SJSA1 (cell line): ENCODE data around the gene CEP55. TPM values are rescaled to one million over a fixed set of nuclear protein-coding genes. Genes with fewer than 3 reads are reported as not detected.
"Not testable (repeated sequence)": the region's sequence is repeated elsewhere in the genome, so short reads cannot be mapped to it uniquely, and the experiment has no call there.

Source experiments
- DNase-seq, 2 experiments: peaks; one replicate each; pipeline ENCODE4 v3.0.0-alpha.2; 2015 to 2020; ENCODE audit warnings: low spot score in 2 of 2, low read depth in 1 of 2
- H3K27ac ChIP-seq: fragments of 250-450 bp; sonication (Bioruptor Pico); 2 replicates; pipeline ENCODE4 v1.5.1; 2020; ENCODE audit warnings: mild to moderate bottlenecking, moderate library complexity
- H3K27me3 ChIP-seq: fragments of 250-450 bp; sonication (Bioruptor Pico); replicated peaks from 2 replicates; pipeline ENCODE4 v1.5.1; 2020; ENCODE audit warnings: mild to moderate bottlenecking, moderate library complexity
- H3K36me3 ChIP-seq: fragments of 250-450 bp; sonication (Bioruptor Pico); 2 replicates; pipeline ENCODE4 v1.5.1; 2020; ENCODE audit warnings: mild to moderate bottlenecking
- H3K4me1 ChIP-seq: fragments of 250-450 bp; sonication (Bioruptor Pico); replicated peaks from 2 replicates; pipeline ENCODE4 v1.6.1; 2021; ENCODE audit warnings: mild to moderate bottlenecking
- H3K4me3 ChIP-seq: fragments of 250-450 bp; sonication (Bioruptor Pico); 2 replicates; pipeline ENCODE4 v1.5.1; 2020; ENCODE audit warnings: mild to moderate bottlenecking
- H3K9me3 ChIP-seq: fragments of 250-450 bp; sonication (Bioruptor Pico); replicated peaks from 2 replicates; pipeline ENCODE4 v1.5.1; 2020; ENCODE audit warnings: mild to moderate bottlenecking
- total RNA-seq: library from RNA; depleted of rRNA; stranded (reverse); fragments of >200 nt; shearing (Covaris generic); gene quantifications from 2 replicates; pipeline ENCODE4 v1.2.3, GENCODE V29; 2014

CEP55 gene
- total RNA-seq, 1 experiment from 2014 or later: 198 TPM

- H3K4me1 ChIP-seq: no peaks in the 10 kb centered on the region
- DNase-seq: no peak
- no peak overlapping the region for H3K4me3 ChIP-seq
- H3K27ac ChIP-seq: no peak overlapping the region
- no peaks in the 10 kb centered on the region for H3K27me3 ChIP-seq
- no peaks in the 10 kb centered on the region for H3K9me3 ChIP-seq
- H3K36me3 ChIP-seq: peaks cover 93% of the 10 kb centered on the region
These were observed 8.7 kb downstream of the CEP55 start for GRCh38 chr10:93505075-93505474.

DNA sequence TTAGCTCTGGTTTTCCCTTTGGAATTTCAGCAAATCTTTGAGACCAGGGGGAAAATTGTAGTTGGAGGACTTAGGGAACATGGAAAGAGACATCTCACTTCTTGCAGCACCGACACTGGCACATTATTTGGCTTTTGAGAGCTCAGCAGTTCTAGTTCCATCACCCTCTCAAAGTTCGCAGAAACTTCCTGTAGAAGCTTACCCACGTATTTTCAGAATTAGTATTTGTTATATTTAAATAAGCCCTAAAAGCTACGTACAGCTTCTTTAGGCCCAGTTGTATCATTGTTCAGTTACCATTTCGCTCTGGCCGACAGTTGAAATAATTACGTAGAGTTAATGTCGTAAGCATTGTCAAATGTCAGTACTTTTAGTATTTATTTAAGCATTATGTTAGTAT is 13.4 kb downstream of the CEP55 start:
- Histone ChIP-seq H3K36me3 (peaks cover 92% of the 10 kb centered on the region), H3K4me1 (no peaks in the 10 kb centered on the region), H3K27ac (no peak overlapping the region), H3K9me3 (no peaks in the 10 kb centered on the region), H3K27me3 (no peaks in the 10 kb centered on the region), H3K4me3 (no peak overlapping the region)
- DNase-seq: no peak

- DNase-seq: no peak
- no peaks in the 10 kb centered on the region for H3K4me1 ChIP-seq
- peaks cover 93% of the 10 kb centered on the region for H3K36me3 ChIP-seq
- no peak overlapping the region for H3K4me3 ChIP-seq
- no peaks in the 10 kb centered on the region for H3K9me3 ChIP-seq
- no peaks in the 10 kb centered on the region for H3K27me3 ChIP-seq
- H3K27ac ChIP-seq: no peak overlapping the region
These were observed 16.2 kb downstream of the CEP55 start for GRCh38 chr10:93512565-93512964.

- peaks cover 93% of the 10 kb centered on the region for H3K36me3 ChIP-seq
- H3K27ac ChIP-seq: no peak overlapping the region
- H3K9me3 ChIP-seq: no peaks in the 10 kb centered on the region
These were observed 16.7 kb downstream of the CEP55 start for GRCh38 chr10:93513091-93513490.

DNA sequence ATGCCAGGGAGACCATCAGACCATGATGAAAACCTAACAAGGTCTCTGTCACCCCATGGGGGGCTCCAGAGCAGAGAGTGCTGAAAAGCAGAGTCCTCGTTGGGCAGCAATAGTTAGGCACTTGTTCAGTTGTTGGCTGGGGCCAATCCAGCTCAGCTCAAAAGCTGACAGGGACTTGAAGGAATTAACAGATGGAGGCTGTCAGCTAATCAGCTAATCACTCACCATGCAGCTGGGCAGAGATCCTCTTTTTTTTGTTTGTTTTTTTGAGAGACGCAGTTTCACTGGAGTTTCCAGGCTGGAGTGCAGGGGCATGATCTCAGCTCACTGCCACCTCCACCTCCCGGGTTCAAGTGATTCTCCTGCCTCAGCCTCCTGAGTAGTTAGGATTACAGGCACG is 18.1 kb downstream of the CEP55 start:
- H3K4me1 ChIP-seq: no peaks in the 10 kb centered on the region
- no peaks in the 10 kb centered on the region for H3K27me3 ChIP-seq
- no peak overlapping the region for H3K27ac ChIP-seq
- H3K9me3 ChIP-seq: no peaks in the 10 kb centered on the region
- no peak for DNase-seq
- no peak overlapping the region for H3K4me3 ChIP-seq
- peaks cover 94% of the 10 kb centered on the region for H3K36me3 ChIP-seq

More at GRCh38 chr10:93513091-93513490, 16.7 kb downstream of the CEP55 start:
- no peaks in the 10 kb centered on the region for H3K27me3 ChIP-seq
- H3K4me3 ChIP-seq: no peak overlapping the region
- DNase-seq: no peak
- no peaks in the 10 kb centered on the region for H3K4me1 ChIP-seq

DNA sequence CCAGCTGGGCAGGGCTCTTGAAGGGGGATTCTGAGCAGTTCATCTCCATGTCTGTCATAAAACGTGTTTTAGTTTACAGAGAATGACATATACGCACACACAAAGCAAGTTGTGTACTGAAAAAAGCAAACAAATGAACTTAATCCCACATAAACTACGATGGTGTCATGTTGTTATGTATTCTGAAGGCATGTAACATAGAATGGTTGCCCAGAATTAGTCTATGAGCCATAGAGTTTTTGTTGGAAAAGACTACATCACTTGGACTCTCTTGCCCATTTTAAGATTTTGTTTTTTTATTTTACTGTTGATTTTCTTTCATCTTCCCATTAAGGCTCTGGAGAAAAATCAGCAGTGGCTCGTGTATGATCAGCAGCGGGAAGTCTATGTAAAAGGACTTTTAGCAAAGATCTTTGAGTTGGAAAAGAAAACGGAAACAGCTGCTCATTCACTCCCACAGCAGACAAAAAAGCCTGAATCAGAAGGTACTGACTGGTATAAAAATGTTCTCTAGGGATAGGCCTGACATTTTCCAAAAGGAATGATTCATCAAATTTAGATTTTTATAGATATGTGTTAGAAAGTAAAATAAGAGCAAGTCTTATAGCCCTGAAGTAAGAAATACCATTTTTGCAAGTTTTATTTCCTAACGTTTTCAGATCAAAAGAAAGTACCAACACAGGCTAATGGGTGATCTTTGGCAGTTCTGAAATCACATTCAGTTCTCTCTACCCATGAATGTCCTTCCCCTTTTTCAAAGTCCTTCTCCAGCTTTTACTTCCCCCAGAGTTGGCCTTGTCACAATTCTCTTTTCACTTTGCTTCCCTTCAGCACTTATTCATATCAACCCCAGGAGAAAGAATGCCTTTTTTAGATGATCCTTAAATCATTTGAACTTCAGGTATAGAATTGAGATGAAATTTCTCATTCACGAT is 18.9 kb downstream of the CEP55 start:
- H3K27ac ChIP-seq: no peak overlapping the region
- H3K4me3 ChIP-seq: no peak overlapping the region
- no peaks in the 10 kb centered on the region for H3K27me3 ChIP-seq
- no peaks in the 10 kb centered on the region for H3K9me3 ChIP-seq
- no peak for DNase-seq
- H3K36me3 ChIP-seq: peaks cover 94% of the 10 kb centered on the region
- H3K4me1 ChIP-seq: no peaks in the 10 kb centered on the region

GRCh38 chr10:93516006-93516380 is 19.6 kb downstream of the CEP55 start:
- no peak overlapping the region for H3K27ac ChIP-seq
- H3K36me3 ChIP-seq: peaks cover 95% of the 10 kb centered on the region
- no peaks in the 10 kb centered on the region for H3K9me3 ChIP-seq
- no peaks in the 10 kb centered on the region for H3K4me1 ChIP-seq
- no peak overlapping the region for H3K4me3 ChIP-seq
- H3K27me3 ChIP-seq: no peaks in the 10 kb centered on the region
- DNase-seq: no peak

DNA sequence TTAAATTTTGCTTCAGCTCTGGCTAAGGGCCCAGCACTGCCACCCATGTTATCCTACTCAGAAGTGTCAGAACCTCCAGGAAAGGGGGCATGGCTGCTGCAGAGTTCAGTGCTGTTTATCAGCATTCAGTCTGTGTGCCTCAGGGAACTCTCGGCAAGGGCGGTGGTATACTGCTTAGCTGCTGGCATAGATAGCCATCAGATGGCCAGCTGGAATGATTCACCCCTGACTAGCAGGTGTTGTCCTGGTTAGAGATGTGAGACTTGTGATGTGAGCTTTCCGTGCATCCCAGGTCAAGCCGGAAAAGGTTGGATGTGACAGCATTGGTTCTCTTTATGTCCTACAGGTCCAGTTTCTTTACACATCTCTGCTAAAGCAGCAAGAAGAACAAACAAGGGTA is 22.1 kb downstream of the CEP55 start:
- no peak for DNase-seq
- H3K9me3 ChIP-seq: no peaks in the 10 kb centered on the region
- H3K27ac ChIP-seq: no peak overlapping the region
- H3K4me1 ChIP-seq: no peaks in the 10 kb centered on the region
- H3K36me3 ChIP-seq: peaks cover 99% of the 10 kb centered on the region
- H3K27me3 ChIP-seq: no peaks in the 10 kb centered on the region
- H3K4me3 ChIP-seq: no peak overlapping the region

GRCh38 chr10:93535293-93535692 is 38.9 kb downstream of the CEP55 start:
- Histone ChIP-seq H3K9me3 (no peaks in the 10 kb centered on the region), H3K4me1 (no peaks in the 10 kb centered on the region), H3K4me3 (no peak overlapping the region), H3K36me3 (0 out of 2 replicates have a peak, but pooled peaks cover under 1% of the 10 kb centered on the region), H3K27me3 (no peaks in the 10 kb centered on the region), H3K27ac (no peak overlapping the region)
- no peak for DNase-seq

DNA sequence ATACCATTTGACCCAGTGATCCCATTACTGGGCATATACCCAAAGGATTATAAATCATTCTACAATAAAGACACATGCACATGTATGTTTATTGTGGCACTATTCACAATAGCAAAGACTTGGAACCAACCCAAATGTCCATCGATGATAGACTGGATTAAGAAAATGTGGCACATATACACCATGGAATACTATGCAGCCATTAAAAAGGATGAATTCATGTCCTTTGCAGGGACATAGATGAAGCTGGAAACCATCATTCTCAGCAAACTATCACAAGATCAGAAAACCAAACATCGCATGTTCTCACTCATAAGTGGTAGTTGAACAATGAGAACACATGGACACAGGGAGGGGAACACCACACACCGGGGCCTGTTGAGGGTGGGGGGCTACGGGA is 44.5 kb downstream of the CEP55 start:
- H3K4me1 ChIP-seq, H3K4me3 ChIP-seq, H3K36me3 ChIP-seq, DNase-seq, H3K27ac ChIP-seq, H3K27me3 ChIP-seq, H3K9me3 ChIP-seq: not testable (repeated sequence)

DNA sequence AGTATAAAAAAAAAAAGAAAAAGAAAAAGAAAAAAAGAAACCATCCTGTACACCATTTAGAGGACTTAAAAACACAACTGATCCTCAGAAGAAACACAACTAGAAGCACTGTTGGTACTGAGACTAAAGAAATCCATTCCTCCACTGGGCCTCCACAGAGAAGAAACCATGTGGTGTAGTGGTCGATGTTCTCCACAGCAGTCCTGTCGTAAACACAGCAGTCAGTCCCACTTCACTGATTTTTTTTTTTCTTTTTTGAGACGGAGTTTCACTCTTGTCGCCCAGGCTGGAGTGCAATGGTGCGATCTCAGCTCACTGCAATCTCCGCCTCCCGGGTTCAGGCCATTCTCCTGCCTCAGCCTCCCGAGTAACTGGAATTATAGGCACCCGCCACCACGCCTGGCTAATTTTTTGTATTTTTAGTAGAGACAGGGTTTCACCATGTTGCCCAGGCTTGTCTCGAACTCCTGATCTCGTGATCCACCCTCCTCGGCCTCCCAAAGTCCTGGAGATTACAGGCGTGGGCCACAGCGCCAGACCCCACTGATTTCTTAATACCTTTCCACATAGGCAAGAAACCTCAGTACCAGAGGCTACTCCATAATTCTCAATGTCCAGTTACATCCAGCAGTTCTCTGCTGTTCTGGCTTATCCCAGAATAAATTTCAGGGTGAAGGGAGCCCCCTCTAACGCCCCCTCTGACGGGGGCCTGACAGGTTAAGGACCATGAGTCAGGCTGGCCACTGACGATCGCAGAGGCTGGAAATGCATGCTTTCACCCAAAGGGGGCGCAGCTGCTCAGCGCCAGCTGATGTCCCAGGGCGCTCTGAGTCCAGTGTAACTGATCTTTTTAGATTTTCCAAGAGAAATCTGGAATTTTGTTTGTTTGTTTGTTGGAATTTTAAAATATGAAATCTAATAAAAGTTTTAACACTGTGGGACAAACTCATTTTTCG is 45.3 kb downstream of the CEP55 start:
- Histone ChIP-seq H3K4me3 (no peak overlapping the region), H3K9me3 (no peaks in the 10 kb centered on the region), H3K27me3 (no peaks in the 10 kb centered on the region), H3K4me1 (no peaks in the 10 kb centered on the region; the same call in none of the 2 replicates), H3K36me3 (no peaks in the 10 kb centered on the region), H3K27ac (no peak overlapping the region)
- peak in 1 of 2 experiments; percentile 32 for DNase-seq

DNA sequence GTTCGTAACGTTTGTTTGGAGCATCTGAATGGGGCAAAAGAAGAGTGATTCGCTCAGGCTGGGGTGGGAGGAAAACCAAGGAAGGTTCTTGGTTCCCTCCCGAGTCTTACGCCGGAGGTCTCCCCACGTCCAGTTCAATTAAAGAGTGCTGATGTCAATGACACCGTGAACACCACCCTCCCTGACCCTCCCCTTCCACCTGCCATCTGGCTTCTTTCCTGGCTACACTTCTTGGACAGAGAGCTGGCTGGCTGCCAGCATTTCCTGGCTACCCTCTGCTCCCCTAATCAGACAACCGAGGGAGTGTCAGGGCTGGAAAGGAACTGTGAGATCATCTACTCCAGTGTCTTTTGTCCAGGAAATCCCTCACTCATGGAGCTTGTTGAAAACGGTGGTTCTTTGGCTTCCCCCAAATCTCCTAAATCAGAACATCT is 46.0 kb downstream of the CEP55 start:
- H3K9me3 ChIP-seq: no peaks in the 10 kb centered on the region
- no peaks in the 10 kb centered on the region for H3K36me3 ChIP-seq
- DNase-seq: no peak
- H3K4me3 ChIP-seq: no peak overlapping the region
- H3K4me1 ChIP-seq: no peaks in the 10 kb centered on the region; the same call in none of the 2 replicates
- no peak overlapping the region for H3K27ac ChIP-seq
- H3K27me3 ChIP-seq: no peaks in the 10 kb centered on the region

GRCh38 chr10:93546995-93547394 is 50.6 kb downstream of the CEP55 start:
- DNase-seq, H3K27me3 ChIP-seq, H3K4me3 ChIP-seq, H3K36me3 ChIP-seq, H3K27ac ChIP-seq, H3K9me3 ChIP-seq: not testable (repeated sequence)
- peaks cover 14% of the 10 kb centered on the region for H3K4me1 ChIP-seq

- H3K27me3 ChIP-seq: no peaks in the 10 kb centered on the region
- no peaks in the 10 kb centered on the region for H3K9me3 ChIP-seq
- no peak overlapping the region for H3K27ac ChIP-seq
- no peak for DNase-seq
- peaks cover 14% of the 10 kb centered on the region for H3K4me1 ChIP-seq
- no peak overlapping the region for H3K4me3 ChIP-seq
- H3K36me3 ChIP-seq: no peaks in the 10 kb centered on the region
These were observed 51.1 kb downstream of the CEP55 start for GRCh38 chr10:93547522-93547921.
